Gastrocnemius medialis (tissue), 4 donors: ENCODE results near the gene TBC1D23. TPM values are rescaled to one million over a fixed set of nuclear protein-coding genes. Genes with fewer than 3 reads are reported as not detected.

Experiments used
- ATAC-seq, 2 donors: fragments of 150-250 bp; one replicate each; pipeline ENCODE4 v1.9.1; 2016
- DNase-seq, 2 donors: peaks; one replicate each; pipeline ENCODE4 v3.0.0-alpha.2; 2019
- H3K27ac ChIP-seq, 4 donors: fragments of 200-600 bp; sonication (generic); 1 replicate in 1 of 4; 2 replicates in 3 of 4; pipeline ENCODE4 v1.5.1; 2016 to 2018; ENCODE audit warnings: mild to moderate bottlenecking in 2 of 4, moderate library complexity in 1 of 4
- H3K27me3 ChIP-seq, 3 donors: fragments of 200-600 bp; sonication (generic) in 2 of 3; 1 replicate in 1 of 3; 2 replicates in 2 of 3; pipeline versions ENCODE4 v1.5.1 to v1.6.0; 2016 to 2019; ENCODE audit warnings: mild to moderate bottlenecking in 1 of 3, moderate library complexity in 1 of 3
- H3K36me3 ChIP-seq, 2 donors: fragments of 200-600 bp; sonication (generic) in 1 of 2; one replicate each; pipeline ENCODE4 v1.5.1; 2017 to 2018
- H3K4me1 ChIP-seq, 2 donors: fragments of 200-600 bp; sonication (generic) in 1 of 2; one replicate each; pipeline ENCODE4 v1.5.1; 2016 to 2017; ENCODE audit warnings: mild to moderate bottlenecking in 2 of 2
- H3K4me3 ChIP-seq, 4 donors: fragments of 200-600 bp; sonication (generic) in 3 of 4; 1 replicate in 1 of 4; 2 replicates in 3 of 4; pipeline ENCODE4 v1.5.1; 2016 to 2019; ENCODE audit warnings: mild to moderate bottlenecking in 2 of 4
- H3K9me3 ChIP-seq, 3 donors: fragments of 200-600 bp; sonication (generic) in 2 of 3; 1 replicate in 1 of 3; 2 replicates in 2 of 3; pipeline ENCODE4 v1.5.1; 2016 to 2019
- POLR2A ChIP-seq, 2 donors: fragments of 450-650 bp; IDR thresholded peaks; one replicate each; pipeline ENCODE4 v1.6.1; 2017; ENCODE audit warnings: antibody characterized with exemption in 2 of 2, mild to moderate bottlenecking in 2 of 2, moderate library complexity in 2 of 2
- in situ Hi-C, 4 donors: fragments of 200-750 bp; cut with MboI; loops; one replicate each; pipeline versions ENCODE4 v1.15.0 to v1.8.0; 2017; ENCODE audit warnings: low sequenced_read_pairs in 4 of 4
- intact Hi-C: fragments of 100-400 bp; cut with DNase I; formaldehyde crosslinking; loops from one replicate; pipeline ENCODE4 v1.15.1; 2023; ENCODE audit warnings: low total_unique reads
- total RNA-seq, 4 donors: library from RNA; depleted of rRNA; stranded (reverse); fragments of >200 nt; gene quantifications; one replicate each; pipeline versions ENCODE4 v1.1.0 to v1.2.3, GENCODE V29; 2016
- TF ChIP-seq, protein P1 (sequence below), 5 experiments: fragments of 450-650 bp in 3 of 5; fragments of 200-600 bp in 2 of 5; sonication (generic) in 2 of 5; IDR thresholded peaks in 4 of 5; conservative IDR thresholded peaks in 1 of 5; 1 replicate in 4 of 5; 2 replicates in 1 of 5; pipeline ENCODE4 v1.5.1; 2016 to 2019; ENCODE audit warnings: antibody characterized with exemption in 5 of 5, mild to moderate bottlenecking in 3 of 5, moderate library complexity in 3 of 5

The TBC1D23 gene
- total RNA-seq, 4 donors from 2014 or later, result 14.2 to 56.4 (median 45.0) TPM

DNA sequence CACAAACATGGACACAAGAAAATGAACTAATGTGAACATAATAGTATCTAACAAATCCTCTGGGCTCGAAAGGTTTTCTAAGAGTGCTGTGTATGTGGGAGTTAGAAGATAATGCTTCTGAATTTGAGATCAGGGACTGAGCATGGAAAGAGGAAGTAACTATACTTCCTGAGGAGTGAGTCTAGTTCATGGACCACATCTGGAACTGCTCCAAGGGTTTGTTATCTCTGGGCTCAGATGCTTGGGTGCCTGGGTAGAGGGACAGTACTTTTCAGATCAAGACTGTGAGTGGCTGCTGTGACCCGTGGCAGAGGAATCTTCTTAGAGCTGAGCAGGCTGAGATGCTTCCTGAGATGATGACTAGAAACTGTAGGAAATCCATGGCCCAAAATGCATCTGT is 28.5 kb downstream of the TBC1D23 start:
- H3K36me3 ChIP-seq, result peaks cover 0 to 34% of the 10 kb centered on the region in 2 donors

DNA sequence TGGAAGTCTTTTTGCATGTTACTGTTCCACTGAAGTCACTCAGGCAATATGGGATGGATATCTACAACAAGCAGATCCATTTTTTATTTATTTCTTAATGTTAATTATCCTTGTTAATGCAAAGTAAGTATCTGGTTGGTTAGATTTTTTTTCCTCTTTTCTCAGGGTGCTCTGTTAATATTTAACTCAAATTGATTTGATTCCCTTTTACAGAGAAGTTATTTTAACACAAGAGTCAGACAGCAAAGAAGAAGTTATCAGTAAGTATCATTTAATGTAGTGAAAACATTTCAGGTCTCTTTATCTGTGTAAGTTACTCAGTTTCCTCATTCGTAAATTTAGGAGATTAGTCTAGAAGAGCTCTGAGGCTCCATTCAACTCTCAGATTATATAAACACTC is 34.3 kb downstream of the TBC1D23 start:
- H3K4me1 ChIP-seq, result no peaks in the 10 kb centered on the region

More for the DNA sequence above, 28.5 kb downstream of the TBC1D23 start:
- H3K4me3 ChIP-seq, result no peak overlapping the region
- intact Hi-C loops (no loop called here), in situ Hi-C loops (no loop called here)
- ATAC-seq, result no peak
- no peaks in the 10 kb centered on the region for H3K9me3 ChIP-seq
- no peak for DNase-seq
- no peaks in the 10 kb centered on the region for H3K27me3 ChIP-seq
- no peak overlapping the region for H3K27ac ChIP-seq
- TF ChIP-seq POLR2A (IDR thresholded peaks at IDR 0.05), result no peak
- TF ChIP-seq, protein P1, sequence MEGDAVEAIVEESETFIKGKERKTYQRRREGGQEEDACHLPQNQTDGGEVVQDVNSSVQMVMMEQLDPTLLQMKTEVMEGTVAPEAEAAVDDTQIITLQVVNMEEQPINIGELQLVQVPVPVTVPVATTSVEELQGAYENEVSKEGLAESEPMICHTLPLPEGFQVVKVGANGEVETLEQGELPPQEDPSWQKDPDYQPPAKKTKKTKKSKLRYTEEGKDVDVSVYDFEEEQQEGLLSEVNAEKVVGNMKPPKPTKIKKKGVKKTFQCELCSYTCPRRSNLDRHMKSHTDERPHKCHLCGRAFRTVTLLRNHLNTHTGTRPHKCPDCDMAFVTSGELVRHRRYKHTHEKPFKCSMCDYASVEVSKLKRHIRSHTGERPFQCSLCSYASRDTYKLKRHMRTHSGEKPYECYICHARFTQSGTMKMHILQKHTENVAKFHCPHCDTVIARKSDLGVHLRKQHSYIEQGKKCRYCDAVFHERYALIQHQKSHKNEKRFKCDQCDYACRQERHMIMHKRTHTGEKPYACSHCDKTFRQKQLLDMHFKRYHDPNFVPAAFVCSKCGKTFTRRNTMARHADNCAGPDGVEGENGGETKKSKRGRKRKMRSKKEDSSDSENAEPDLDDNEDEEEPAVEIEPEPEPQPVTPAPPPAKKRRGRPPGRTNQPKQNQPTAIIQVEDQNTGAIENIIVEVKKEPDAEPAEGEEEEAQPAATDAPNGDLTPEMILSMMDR (IDR thresholded peaks at IDR 0.05 in 4 of 5, conservative IDR thresholded peaks at IDR 0.05 in 1 of 5), result no peak
- H3K4me1 ChIP-seq, result no peaks in the 10 kb centered on the region

DNA sequence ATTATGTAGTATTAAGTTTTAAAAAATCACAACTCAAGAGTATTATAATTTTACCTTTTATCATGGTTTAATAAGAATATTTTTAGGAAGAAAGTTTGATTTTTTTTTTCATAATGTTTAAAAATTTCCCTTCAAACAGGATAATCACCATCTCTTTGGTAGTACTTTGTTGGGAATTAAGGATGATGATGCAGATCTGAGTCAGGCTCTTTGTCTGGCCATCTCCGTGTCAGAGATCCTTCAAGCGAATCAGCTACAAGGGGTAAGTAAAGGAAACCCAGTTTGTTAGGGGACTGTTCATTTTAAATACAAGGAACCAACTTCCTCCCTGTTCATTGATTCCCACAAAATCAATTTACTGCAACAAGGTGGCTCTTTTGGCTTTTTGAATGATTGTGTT is 37.0 kb downstream of the TBC1D23 start:
- Histone ChIP-seq H3K4me1 (peaks cover 0 to 4% of the 10 kb centered on the region in 2 donors), H3K36me3 (peaks cover 0 to 73% of the 10 kb centered on the region in 2 donors), H3K27ac (no peak overlapping the region), H3K4me3 (no peak overlapping the region), H3K27me3 (no peaks in the 10 kb centered on the region), H3K9me3 (no peaks in the 10 kb centered on the region)
- in situ Hi-C loops, result no loop called here
- intact Hi-C loops, result no loop called here
- DNase-seq (no peak), ATAC-seq (no peak)
- no peak for TF ChIP-seq POLR2A (IDR thresholded peaks at IDR 0.05)
- TF ChIP-seq, protein P1 (IDR thresholded peaks at IDR 0.05 in 4 of 5, conservative IDR thresholded peaks at IDR 0.05 in 1 of 5), result no peak

More for the DNA sequence above, 34.3 kb downstream of the TBC1D23 start:
- Histone ChIP-seq H3K4me3 (no peak overlapping the region), H3K9me3 (no peaks in the 10 kb centered on the region), H3K36me3 (peaks cover 0 to 65% of the 10 kb centered on the region in 2 donors), H3K27ac (no peak overlapping the region), H3K27me3 (no peaks in the 10 kb centered on the region)
- in situ Hi-C loops (no loop called here), intact Hi-C loops (no loop called here)
- no peak for DNase-seq
- TF ChIP-seq, protein P1 (IDR thresholded peaks at IDR 0.05 in 4 of 5, conservative IDR thresholded peaks at IDR 0.05 in 1 of 5), result no peak
- no peak for TF ChIP-seq POLR2A (IDR thresholded peaks at IDR 0.05)
- ATAC-seq, result no peak

DNA sequence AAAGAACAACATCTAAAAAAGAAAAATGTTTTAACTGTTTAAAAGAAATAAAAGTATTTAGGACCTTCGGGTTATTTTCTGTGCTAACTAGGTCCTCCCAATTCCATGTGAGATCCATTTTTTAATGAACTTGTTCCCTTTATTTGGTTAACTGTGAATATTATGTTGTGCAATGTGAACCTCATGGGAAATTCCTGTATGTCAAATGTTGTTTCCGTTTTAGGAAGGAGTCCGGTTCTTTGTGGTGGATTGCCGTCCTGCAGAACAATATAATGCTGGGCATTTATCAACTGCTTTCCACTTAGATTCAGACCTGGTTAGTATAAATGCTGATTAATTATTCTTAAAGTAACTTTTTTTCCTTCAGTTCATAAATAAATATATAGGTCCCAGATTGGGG is 38.2 kb downstream of the TBC1D23 start:
- TF ChIP-seq POLR2A (IDR thresholded peaks at IDR 0.05), result no peak
- TF ChIP-seq, protein P1 (IDR thresholded peaks at IDR 0.05 in 4 of 5, conservative IDR thresholded peaks at IDR 0.05 in 1 of 5), result no peak
- H3K36me3 ChIP-seq, result peaks cover 0 to 76% of the 10 kb centered on the region in 2 donors

DNA sequence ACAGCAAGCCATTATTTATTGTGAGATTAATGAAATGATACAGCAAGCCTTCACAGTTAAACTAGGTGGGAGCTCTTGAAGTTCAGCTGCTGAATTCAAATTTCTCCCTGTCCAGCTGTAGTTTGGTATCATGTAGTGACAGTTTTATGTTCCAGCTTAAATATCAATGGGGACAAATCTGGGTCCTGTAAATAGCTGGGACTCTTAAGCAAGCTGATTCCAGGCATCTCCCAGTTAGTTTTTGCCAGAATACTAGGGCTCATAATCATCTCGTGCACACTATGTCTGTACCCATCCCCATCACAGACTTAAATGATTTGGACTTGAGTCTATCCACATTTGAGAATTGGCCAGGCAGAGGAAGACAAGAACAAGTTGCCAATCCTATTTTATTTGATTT is 45.9 kb downstream of the TBC1D23 start:
- in situ Hi-C loops, result loop anchor here in 3 of 4 donors (25.0 kb wide), 1 partner anchor 281 kb away; no protein-coding TSS in a partner anchor
- ATAC-seq (peak in 1 of 2 donors; percentile 72), DNase-seq (no peak)
- H3K9me3 ChIP-seq, result no peaks in the 10 kb centered on the region
- TF ChIP-seq, protein P1 (IDR thresholded peaks at IDR 0.05 in 4 of 5, conservative IDR thresholded peaks at IDR 0.05 in 1 of 5), result no peak
- H3K4me1 ChIP-seq, result peaks cover 20 to 21% of the 10 kb centered on the region in 2 donors
- intact Hi-C loops, result no loop called here
- H3K27me3 ChIP-seq, result no peaks in the 10 kb centered on the region
- peak overlapping the region in 3 of 4 donors; percentile 7 to 16 (median 10) for H3K27ac ChIP-seq
- H3K4me3 ChIP-seq, result no peak overlapping the region
- H3K36me3 ChIP-seq, result peaks cover 0 to 57% of the 10 kb centered on the region in 2 donors

More for the DNA sequence above, 38.2 kb downstream of the TBC1D23 start:
- intact Hi-C loops (no loop called here), in situ Hi-C loops (no loop called here)
- DNase-seq (no peak), ATAC-seq (no peak)
- no peaks in the 10 kb centered on the region for H3K9me3 ChIP-seq
- H3K4me3 ChIP-seq, result no peak overlapping the region
- H3K27ac ChIP-seq, result no peak overlapping the region
- no peaks in the 10 kb centered on the region for H3K27me3 ChIP-seq
- peaks cover 0 to 4% of the 10 kb centered on the region in 2 donors for H3K4me1 ChIP-seq
